ENCODE data around the gene ARFRP1. TPM values are rescaled to one million over a fixed set of nuclear protein-coding genes. Genes with fewer than 3 reads are reported as not detected.

ARFRP1 gene
- polyA plus RNA-seq, 3 donors, result 33.8 to 39.7 (median 37.2) TPM

- DNase-seq, result no peak
Observed at GRCh38 chr20:63693733-63694583, 13.8 kb downstream of the ARFRP1 start.

- no peak for DNase-seq
Observed at GRCh38 chr20:63693083-63693732, 14.6 kb downstream of the ARFRP1 start.

- DNase-seq, result no peak
Observed at GRCh38 chr20:63692436-63693082, 15.2 kb downstream of the ARFRP1 start.

GRCh38 chr20:63691711-63692435 lies 15.9 kb downstream of the ARFRP1 start:
- DNase-seq, result no peak

- DNase-seq, result no peak
Observed at GRCh38 chr20:63690898-63691710, 16.7 kb downstream of the ARFRP1 start.

GRCh38 chr20:63690003-63690897 lies 17.5 kb downstream of the ARFRP1 start:
- no peak for DNase-seq

- no peak for DNase-seq
Observed at GRCh38 chr20:63689046-63690002, 18.5 kb downstream of the ARFRP1 start.

- DNase-seq, result no peak
Observed at GRCh38 chr20:63688228-63689045, 19.3 kb downstream of the ARFRP1 start.

- no peak for DNase-seq
Observed at GRCh38 chr20:63687419-63688178, 20.2 kb downstream of the ARFRP1 start.

- DNase-seq, result peak; percentile 45
Observed at GRCh38 chr20:63686492-63687321, 21.1 kb downstream of the ARFRP1 start.

GRCh38 chr20:63686094-63686491 lies 21.7 kb downstream of the ARFRP1 start:
- no peak for DNase-seq

GRCh38 chr20:63685269-63686026 lies 22.3 kb downstream of the ARFRP1 start:
- DNase-seq, result no peak

GRCh38 chr20:63682384-63683139 lies 25.2 kb downstream of the ARFRP1 start:
- DNase-seq, result no peak

GRCh38 chr20:63681609-63682142 lies 26.1 kb downstream of the ARFRP1 start:
- DNase-seq, result no peak

Data from renal pelvis (tissue), 4 donors.